GM19455 (cell line): ENCODE results near the gene NIPAL4.
"Not testable (repeated sequence)": the region's sequence is repeated elsewhere in the genome, so short reads cannot be mapped to it uniquely, and the experiment has no call there.

Experiments used
- ATAC-seq: cut with Tn5 transposase; IDR thresholded peaks from one replicate; pipeline ENCODE4 v1.9.1; 2021; ENCODE audit not compliant: unreplicated experiment

Gene NIPAL4

DNA sequence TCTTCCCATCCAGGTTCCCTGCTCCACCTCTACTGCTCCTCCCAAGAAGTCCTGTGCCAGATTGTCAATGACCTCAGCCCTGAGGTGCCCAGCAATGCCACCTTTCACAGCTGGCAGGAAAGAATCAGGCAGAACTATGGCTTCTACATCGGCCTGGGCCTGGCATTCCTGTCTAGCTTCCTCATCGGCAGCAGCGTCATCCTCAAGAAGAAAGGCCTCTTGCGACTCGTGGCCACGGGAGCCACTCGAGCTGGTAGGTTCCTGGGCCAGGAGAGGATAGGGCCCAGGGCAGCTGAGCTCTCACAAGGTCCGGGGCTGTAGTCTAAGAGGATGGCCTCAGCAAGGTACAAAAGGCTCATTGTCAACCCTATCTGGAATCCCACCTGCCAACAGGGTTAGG is 3.1 kb downstream of the NIPAL4 start:
- ATAC-seq: no peak

DNA sequence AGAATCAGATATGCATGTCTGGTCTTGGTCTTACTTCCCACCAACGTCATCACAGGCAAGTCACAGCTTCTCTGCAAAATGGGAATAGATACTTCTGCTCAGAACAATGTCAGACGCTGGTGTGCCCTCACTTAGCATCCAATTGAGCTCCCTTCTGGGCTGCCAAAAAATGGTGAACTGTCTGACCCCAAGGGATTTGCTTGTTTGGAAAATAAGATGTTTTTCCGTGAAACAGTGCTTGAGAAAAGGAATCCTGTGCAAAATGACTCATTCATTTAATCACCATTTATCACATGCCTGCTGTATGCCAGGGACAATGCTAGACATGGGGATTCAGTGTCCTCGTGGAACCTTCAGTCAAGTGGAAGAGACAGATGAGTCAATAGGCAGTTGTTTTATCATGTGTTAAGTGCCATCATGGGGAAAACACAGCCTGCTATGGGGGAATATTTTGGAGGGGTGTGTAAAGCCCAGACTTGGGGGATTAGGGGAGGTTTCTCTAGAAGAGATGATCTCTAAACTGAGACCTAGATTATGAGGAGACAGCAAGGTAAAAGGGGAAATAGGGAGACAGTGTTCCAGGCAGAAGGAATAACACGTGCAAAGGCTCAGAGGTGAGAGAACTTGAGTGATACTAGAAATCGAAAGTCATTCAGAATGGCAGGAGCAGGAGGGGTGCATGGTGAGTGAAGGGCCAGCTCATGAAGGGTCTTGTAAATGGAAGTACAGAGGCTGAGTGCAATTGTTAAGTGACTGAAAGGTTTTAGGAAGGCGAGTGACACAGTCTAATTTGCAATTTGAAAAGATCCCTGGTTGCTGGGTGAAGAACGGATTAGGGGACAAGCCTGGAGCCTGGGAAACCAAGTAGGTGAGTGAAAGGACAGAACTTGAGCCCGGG is 3.9 kb downstream of the NIPAL4 start:
- peak; percentile 9 for ATAC-seq

DNA sequence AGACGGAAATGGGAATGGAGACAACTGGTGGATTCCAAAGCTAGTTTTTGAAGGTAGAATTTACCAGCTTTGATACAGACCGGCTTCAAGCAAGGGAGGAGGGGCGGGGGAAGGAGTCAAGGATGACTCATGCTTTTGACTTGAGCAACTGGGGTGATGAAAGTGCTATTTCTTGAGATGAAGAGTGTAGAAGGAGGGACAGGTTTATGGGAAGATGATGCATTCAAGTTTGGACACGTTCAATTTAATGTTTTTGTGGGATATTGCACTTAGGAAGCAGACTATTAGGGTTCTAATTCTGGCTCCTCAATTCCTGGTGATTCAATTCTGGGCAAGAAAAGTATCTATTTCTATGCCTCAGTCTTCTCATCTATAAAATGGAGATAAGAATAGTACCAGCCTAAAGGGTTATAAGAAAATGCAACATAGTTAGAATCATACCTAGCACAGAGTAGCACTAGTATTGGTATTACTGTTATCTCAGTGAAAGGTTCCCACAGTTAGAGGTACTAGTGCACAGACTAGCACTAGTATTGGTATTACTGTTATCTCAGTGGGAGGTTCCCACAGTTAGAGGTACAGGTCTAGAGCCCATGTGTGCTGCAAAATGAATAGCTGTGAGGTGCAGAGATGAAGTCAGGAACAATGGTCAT is 4.6 kb downstream of the NIPAL4 start:
- ATAC-seq: peak; percentile 94

DNA sequence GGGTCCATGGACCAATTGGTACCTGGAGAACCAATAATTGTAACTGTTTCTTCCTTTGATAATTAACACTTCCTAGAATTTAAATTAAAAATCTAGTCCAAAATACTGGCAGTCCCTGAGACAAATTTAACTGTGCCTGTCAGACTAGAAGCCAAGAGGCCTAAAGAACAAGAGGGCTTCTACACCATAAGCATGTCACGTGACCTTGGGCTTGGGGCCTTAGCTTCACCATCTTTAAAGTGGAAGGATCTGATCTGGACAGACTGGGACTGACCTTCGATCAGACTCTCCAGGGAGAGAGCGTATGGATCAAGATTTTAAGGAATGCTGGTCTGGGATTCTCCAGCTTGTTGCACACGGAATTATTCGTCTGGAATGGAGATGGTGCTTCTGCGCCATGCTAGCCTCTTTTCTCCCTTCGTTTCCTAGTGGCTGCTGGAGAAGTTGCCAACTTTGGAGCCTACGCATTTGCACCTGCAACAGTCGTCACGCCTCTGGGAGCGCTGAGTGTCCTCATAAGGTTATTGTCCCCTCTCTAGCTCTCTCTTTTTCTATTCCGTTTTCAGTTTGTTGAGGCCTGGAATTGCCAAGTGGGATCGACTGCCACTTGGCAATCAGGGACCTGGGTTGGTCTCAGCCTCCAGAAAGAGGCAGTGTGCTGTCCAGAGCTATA is 8.4 kb downstream of the NIPAL4 start:
- ATAC-seq: no peak

DNA sequence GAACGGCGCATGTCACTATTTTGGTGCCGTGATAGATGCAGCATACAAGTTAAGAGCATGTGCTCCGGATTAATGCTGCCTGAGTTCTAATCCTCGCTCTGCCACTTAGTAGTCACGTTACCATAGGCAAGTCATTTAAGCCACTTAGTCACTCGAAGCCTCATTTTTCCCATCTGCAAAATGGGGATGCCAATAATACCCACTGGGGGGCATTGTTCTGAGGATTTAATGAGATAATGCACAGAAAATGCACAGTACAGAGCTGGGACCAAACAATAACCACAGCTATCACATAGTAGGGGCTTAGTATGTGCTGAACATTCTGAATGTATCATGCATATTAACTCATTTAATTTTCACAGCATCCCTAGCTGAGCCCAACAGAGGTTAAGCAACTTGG is 9.1 kb downstream of the NIPAL4 start:
- ATAC-seq: no peak

DNA sequence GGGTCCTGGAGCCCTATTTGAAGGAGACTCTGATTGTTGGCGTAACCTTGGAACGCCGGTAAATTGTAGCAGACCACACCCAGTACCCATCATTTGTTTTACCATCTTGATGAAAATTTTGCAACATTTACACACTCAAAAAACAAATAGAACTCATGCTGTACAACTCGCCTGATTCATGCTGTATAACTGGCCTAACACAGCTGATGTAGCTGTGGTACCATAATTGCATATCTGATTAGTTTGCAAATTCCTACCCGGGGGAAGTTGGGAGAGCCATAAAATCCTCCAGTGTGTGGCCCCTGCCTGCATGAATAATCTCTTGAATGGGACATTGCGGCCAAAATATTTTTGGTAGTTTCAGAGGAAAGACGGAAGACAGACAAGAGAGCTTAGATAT is 9.7 kb downstream of the NIPAL4 start:
- ATAC-seq: no peak

DNA sequence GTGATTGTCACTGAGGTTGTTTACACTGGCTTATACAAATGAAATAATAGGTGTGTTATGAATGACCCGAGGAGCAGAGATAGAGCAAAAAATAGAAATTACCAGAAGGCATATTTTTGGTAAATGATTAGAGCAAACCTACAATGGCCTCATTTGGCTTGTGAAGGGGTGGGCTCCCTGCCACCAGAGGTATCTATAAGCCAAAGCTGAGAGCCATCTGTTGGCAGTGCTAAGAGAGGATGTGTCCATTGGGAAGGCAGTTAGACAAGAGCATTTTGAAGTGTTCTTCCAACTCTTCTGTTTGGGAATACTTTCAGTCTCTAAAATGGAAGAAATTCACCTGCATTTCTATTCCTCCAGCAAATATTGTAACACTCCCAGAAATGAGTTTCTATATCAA is 10.6 kb downstream of the NIPAL4 start:
- ATAC-seq: no peak

DNA sequence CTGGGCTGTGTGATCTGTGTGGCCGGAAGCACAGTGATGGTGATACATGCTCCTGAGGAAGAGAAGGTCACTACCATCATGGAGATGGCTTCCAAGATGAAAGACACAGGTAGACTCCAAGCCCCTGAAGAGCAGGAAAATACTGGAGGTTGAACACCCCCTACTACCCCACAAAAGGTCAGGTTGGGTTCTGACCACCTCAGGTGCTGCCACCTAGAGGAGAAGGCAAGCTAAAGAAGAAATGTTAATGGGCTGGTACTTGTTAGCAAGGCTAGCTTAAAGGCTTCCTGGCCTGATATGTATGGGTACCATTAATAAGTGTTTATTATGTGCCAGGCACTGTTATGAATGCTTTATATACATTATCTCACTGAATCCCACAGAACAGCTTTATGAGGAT is 11.7 kb downstream of the NIPAL4 start:
- no peak for ATAC-seq

DNA sequence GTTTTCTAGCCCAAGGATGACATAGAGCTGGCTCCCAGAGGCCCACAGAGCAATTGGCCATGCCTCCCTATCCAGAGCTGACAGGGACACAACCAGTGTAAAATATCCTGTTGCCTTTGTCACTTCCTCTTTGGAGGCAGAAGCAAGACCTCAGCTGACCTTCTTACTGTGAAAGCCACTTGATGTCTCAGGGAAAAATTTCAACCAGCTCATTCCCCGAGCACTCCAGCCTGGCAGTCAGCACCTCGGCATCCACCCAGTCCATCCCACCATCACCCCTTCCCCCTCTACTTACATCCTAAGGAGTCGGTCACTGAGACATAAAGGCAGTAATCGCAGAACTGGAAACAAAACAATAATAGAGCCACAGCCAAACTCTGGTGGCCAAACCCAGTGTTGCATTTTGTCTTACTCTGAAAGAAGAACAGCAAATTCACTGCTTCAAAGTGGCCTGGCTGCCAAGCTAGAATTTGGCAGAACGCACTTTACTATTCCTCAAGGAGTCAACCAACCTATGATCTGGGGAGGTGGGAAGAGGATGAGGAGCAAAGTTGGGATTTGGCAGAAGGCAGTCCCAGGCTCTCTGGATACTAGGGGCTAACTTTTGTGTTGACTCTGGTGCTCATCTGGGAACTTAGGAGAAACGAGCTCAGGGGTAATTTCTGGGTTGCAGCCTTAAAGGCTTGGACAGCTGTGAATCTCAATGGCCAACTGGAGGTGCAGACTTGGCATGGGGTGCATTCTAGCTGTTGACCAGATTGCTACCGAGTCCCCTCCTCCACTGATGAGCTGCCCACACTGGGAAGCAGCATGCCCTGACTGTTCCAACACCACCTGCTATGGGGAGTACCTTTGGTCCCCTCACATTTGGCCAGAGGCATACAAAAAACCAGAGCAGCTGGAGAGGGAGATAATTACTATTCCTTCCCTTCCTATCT is 13.6 kb downstream of the NIPAL4 start:
- no peak for ATAC-seq

DNA sequence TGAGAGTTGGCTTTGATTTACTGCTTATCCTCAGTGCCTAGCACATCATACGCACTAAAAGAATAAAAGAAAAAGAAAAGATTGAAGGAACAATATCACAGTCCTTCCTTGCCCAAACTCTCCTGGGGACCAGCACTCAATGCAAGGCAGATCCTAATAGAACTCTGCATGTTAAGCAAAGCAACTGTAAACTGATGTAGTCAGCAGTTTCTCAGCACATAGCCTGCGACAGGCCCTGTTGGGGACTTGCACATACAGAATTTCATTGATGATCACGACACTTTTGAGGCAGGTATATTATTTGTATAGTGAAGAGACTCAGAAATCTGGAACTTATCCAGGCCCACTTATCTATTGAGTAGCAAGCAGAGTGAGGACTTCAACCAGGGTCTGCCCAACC is 15.4 kb downstream of the NIPAL4 start:
- ATAC-seq: no peak

DNA sequence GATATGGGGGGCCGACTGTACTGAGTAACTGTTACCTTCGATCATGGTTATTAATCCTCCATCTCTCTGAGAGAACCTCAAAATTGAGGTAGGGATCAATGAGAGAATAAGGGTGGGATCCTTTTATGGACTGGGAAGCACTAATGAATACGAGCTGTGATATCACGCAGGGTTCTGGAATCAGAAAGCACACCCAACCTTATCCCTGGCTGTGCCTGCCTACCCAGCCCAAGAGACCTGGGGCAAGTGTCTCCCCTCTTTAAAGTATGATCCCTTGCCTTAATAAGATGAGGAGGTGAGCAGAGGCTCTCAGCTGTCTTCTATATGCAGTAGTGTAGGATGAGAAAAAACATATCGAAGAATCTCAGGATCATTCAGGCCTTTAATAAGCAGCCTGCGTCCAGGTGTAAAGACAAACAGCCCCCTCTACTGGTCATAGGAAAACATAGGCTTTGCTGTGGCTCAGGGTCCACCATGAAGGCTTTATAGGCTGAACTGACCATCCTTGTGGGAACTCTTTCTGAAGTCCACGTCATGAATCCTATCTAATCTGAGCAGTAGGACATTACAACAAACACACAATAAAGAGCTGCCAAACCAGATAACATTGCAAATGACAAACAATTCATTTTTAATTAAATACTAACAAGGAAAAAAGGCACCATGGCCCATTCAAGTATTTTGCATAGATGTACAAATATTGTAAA is 16.8 kb downstream of the NIPAL4 start:
- no peak for ATAC-seq

DNA sequence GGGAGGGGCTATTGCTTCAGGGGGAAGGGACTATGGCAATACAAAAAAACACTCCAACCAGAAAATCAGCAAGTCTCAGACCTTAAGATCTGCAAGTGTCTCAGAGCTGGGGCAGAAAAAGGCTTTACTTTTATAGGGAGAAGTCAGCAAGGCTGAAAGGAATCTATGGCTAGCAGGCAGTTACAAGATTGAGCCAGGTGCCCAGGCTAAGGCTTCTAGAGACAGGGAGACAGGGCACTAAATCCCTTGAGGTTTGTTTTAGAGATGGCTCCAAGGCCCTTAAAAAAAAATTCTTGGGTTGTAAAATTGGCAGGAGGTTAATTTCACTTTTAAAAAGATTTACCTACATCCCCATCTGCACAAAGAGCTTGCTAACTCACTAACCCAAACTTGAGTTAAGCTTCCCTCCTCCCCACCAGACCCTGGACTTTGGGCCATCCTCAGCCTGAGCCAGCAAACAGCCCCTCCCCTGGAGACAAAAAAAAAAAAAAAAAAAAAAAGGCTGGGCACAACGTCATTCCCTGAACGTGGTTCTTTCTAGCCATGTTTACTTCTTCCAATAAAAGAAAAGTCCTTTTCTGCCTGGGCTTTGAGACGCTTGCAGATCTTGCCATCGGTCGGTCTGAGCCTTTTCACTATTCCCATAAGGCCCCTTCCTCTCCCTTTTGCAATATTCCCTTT is 17.9 kb downstream of the NIPAL4 start:
- no peak for ATAC-seq

DNA sequence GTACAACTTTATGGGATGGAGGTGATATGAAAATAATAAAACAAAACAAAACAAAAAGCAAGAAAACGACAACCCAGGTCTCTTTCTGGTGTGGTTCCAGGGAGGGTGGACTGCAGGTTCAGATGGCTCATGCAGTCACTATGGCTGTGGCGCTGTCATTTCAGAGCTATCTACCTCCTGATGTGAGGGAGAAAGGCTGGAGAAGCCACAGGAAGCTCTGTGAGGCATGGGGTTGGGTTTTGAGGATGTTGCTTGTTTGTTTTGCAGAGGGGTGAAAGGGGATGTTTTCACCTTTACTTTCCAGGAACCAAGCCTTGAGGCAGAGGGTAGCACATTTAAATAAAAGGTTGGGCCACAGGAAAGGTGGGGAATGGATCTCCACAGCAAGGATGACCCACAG is 18.7 kb downstream of the NIPAL4 start:
- no peak for ATAC-seq

DNA sequence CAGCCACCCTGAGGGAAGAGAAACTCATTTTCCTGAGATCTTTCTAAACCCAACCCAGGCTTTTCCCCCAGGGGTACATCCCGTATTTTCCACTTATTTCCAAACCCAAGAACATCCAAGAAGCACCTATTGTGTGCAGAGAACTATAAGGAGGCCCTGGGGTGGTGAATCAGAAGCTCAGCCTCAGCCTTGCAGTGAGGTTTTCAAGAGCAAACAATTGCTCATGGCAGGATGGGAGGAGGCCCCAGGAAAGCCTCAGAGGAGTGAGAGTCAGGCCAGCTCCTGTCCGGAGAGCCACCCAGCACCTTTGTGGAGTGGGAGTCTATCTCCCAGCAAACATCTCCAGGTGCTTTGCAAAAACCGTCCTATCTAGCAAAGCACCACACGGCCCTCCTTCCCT is 19.2 kb downstream of the NIPAL4 start:
- ATAC-seq: no peak

DNA sequence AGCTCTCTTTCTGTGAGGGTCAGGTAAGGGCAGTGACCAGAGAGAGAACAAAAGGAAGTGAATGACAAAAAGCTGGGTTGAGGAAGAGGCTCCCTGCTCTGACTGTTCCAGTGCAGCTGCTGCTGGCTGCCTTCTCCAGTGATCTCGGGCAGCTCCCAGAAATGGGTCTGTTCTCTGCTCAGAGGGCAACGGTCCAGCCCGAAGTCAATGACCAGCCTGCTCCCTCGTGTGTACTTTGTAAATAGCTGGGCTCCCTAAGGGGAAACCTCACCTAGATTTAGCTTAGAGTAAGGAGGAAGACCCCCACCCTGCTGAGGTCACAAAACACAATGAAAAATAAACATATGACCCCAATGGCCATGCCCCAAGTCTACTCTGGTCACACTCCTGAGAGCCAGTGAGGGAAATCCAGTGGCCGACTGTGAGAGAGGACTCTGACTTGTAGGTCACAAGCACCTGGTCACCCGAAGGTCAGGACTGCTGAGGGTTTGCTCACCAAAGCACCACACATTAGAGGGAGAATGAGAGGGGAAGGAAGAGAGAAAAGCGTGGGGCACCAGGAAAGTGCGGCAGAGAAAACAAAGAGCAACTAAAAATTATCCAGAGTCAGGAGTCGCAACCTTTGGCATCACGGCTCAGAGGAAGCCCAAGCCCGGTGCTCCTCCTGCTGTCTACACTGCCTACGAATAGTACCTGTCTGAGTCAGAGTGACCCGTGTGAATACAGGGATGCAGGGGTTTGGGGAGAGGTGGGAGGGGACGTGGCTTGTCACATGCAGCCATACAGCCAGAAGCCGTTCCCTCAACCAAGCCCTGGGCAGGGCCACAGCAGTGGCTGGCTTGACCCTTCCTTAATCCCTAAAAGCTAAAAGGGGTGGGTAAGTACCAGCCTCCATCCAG is 19.8 kb downstream of the NIPAL4 start:
- ATAC-seq: no peak

DNA sequence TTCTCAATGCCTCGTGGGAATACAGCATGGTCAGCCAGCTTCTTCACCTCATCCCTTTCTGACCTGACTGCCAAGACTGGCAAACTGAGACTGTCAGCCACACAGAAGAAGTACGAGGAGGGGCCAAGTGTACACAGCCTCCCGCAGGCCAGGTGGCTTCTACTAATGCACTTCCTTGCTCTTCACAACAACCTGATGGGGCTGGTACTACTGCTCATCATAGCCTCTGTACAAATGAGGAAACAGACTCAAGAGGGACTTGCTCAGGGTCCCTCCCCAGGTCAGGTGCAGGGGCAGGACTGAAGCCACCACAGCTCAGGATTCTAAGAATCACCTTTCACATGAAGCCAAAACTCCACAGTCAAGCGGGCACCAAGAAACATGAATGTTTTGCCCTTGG is 21.3 kb downstream of the NIPAL4 start:
- no peak for ATAC-seq

DNA sequence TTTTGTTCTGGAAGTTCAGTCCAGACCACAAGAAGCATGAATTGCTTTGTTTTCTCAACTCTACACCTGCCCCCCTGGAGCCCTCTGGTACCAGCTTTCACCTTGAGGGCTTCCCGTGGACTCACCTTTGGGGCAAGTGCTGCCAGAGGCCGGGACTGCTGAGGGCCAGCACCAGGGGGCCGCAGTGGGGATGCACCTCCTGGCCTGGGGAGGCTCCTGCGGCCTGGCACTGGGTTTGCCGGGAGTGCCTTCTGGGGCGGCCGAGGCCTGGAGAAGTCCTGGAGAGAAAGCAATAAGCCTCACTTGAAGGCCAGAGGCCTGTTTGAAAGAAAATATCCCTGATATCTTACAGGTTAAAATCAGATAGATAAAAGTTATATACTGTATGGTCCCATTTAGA is 21.7 kb downstream of the NIPAL4 start:
- ATAC-seq: no peak

DNA sequence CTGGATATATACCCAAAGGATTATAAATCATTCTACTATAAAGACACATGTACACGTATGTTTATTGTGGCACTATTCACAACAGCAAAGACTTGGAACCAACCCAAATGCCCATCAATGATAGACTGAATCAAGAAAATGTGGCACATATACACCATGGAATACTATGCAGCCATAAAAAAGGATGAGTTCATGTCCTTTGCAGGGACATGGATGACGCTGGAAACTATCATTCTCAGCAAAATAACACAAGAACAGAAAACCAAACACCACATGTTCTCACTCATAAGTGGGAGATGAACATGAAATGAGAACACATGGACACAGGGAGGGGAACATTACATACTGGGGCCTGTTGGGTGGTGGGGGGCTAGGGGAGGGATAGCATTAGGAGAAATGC is 22.7 kb downstream of the NIPAL4 start:
- ATAC-seq: not testable (repeated sequence)

DNA sequence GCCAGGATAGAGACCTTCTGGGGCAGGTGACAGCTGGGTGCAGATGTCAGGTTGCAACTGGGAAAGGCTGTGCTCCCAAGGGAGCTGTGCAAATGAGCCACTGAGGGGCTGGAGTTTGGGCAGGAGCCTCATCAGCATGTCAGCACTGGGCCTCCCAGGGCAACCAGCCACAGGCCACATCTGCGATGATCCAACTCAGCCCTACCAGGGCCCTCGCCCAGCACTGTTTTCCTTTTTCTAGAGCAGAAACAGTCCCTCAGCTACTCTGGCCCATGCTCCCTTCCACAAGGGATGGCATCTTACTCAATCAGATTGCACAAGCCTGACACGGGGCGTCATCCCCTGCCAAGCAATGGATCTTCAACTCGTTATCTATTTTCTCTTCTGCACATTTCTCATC is 24.8 kb downstream of the NIPAL4 start:
- ATAC-seq: no peak
